Dedifferentiated amniotic fluid mesenchymal stem cell (primary cell): Measurements from ENCODE around the gene ARID1B.

Source experiments
- DNase-seq: peaks from one replicate; pipeline ENCODE4 v3.0.0-alpha.2; 2016; ENCODE audit errors: extremely low spot score

ARID1B gene

DNA sequence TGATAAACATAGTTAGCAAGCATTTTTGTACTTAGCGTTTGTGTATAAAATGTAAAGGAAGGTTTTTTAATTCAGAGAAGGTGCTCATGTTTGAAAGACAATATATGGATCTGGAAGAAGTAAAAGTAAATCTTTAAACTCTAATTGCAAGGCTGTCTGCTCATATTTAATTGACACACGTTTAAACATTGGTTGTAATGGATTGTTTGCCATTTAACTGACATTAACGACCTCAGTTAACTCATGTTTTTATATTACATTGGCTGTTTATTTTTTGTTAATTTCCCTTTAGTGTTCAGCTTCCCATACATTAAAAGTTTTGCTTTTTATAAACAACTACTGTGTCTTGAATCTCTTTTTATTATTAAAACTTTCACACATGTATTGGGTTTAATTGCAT lies 208.1 kb downstream of the ARID1B start:
- DNase-seq: no peak

GRCh38 chr6:156988276-156989158 lies 211.3 kb downstream of the ARID1B start:
- DNase-seq: no peak

GRCh38 chr6:156989159-156989806 lies 212.1 kb downstream of the ARID1B start:
- DNase-seq: no peak

GRCh38 chr6:156992020-156992804 lies 215.0 kb downstream of the ARID1B start:
- DNase-seq: peak; percentile 29

DNA sequence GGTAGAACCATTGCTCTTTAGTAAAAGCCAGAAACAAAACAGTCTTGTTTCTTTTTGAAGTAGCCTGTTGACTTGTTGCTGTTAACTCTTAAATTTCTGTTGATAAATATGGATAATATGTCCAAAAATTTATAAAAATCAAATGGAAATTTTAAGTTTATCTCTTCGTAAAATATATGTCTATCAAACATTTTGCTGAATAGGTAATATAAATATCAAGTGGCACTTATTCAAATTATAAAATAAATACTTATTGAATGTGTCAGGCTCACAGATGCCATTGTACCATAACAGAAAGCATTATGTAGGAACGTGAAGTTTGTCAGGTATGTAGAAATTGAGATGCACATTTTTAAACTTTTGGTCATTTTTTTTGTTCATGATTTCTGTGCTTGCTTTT lies 216.5 kb downstream of the ARID1B start:
- DNase-seq: no peak

- DNase-seq: no peak
Observed at GRCh38 chr6:156994215-156995076, 217.3 kb downstream of the ARID1B start.

- no peak for DNase-seq
Observed at GRCh38 chr6:156995502-156995901, 218.3 kb downstream of the ARID1B start.

DNA sequence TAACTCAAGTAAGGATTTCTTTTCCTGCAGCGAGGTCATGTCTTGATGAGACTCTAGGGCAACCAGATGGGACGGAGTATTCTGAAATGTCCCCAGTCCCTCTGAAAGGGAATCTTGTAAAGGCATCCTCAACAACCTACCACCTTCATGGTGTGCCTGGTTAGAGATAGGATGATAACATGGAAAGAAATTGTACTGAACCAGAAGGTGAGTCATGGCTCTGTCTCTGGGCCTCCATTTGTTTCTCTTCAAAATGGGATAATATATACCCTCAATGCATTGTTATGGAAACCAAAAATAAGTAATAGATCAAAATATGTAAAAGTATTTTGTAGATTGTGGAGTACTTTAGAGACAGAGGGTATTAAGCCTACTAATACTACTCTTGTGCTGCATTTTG lies 219.1 kb downstream of the ARID1B start:
- no peak for DNase-seq

DNA sequence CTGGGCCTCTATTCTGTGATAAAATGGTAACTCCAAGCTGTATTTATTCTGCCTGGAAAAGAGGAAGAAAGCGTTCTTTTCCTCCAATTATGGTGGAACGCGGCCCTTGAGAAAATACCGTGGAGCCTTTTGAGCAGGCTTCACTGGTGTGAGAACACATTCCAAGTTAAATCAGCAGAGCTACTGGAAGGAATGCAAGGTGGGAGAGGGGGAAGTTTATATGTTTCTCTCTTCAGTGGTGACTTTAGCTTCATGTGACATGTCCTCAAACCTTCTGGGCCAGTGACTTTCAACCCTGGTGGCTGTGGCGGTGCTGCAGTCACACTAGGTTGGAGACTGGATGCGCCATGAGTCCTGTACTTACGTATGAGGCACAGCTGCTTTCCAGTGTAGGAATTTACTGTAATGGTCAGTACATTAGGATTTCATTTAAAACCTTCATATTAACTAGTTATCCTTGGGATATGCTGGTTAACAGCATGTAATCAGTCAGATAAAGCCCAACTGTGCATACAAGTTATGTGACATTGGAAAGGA lies 221.7 kb downstream of the ARID1B start:
- no peak for DNase-seq

GRCh38 chr6:156999762-157000161 lies 222.6 kb downstream of the ARID1B start:
- no peak for DNase-seq

DNA sequence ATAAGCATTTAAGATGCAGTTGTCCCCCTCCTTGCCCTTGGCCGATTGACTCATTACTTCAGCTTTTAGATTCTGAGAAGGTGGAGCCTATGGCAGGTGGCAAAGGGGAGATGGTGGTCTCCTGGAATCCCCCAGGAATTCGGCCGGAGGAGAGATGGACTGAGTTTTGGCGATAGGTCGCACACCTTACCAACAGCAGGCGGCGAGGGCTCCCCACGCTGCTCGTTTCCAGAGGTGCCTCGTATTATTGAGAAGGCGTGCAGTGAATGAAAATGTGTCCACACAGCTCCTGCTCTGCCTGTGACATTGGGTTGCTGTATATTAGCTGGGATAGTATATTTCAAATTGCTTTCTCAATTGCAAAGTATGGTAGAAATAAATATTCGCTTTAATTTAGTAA lies 224.5 kb downstream of the ARID1B start:
- DNase-seq: no peak

DNA sequence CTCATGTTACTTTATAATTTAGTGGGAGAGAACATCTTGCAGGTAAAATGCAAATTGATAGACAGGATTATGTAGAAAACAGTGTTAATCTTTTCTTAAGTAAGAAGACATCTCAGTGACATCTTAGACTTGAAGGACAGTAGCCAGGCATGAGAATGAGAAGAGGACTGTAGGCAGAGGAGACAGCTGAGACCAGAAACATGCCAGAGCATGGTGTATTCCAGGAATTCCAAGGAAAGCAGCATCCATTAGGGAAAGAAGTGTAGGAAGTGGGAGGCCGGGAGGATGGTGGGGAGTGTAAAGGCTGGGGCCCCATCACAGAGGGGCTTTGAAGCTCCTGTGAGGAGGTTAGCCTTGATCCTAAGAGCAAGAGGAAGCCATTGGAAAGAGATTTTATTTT lies 225.6 kb downstream of the ARID1B start:
- DNase-seq: no peak

DNA sequence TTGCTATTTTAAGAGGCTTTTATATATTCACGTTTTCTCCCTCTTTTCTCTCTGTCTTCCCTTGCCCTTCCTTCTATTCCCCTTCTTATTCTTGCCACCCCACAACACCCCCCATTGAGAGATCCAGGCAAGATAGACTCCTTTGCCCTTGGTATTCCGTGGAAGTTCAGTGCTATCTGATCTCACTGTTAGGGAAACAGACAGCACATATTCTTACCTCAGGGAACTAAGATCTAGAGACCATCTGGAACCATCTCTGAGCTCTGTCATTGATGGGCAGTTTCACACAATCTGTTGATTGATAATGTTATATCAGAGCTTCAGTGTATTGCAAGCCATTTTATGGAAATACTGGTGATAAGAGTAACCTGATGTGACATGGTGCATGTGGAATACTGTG lies 228.8 kb downstream of the ARID1B start:
- DNase-seq: no peak

DNA sequence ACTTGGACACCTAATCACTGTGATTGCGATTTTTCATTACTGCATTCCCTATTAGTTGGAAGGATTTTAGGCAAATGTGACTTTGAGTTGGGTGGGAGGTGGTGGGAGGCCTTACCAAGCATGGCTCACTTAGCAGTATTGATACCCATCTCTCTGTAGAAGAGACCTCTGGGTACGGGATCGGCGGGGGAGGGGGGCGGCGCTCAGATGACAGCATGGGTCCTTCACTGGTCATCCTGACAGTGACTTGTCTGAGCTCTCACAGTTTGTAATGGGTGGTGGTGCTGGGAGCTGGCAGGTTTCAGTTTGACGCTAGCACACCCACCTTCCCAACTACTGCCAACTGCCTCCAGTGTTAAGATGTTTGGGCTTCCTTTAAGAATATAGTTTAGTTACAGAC lies 231.4 kb downstream of the ARID1B start:
- no peak for DNase-seq

DNA sequence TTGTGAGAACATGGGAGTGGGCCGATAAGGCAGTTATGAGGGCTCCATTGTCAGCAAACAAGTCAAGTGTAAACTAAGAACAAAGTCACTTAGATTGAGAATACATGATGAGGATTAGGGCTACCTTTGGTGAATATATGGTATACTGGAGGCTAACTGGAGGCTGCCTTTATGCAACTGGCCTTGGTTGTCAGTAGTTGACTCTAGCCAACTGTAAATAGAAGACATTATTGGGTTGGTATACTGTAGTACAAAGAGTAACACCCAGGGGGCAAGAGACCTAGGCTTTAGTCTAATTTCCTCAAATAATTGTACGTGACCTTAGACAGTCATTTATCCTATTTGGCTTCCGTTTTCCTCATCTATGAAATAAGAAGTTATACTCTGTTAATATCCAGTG lies 235.2 kb downstream of the ARID1B start:
- DNase-seq: no peak

DNA sequence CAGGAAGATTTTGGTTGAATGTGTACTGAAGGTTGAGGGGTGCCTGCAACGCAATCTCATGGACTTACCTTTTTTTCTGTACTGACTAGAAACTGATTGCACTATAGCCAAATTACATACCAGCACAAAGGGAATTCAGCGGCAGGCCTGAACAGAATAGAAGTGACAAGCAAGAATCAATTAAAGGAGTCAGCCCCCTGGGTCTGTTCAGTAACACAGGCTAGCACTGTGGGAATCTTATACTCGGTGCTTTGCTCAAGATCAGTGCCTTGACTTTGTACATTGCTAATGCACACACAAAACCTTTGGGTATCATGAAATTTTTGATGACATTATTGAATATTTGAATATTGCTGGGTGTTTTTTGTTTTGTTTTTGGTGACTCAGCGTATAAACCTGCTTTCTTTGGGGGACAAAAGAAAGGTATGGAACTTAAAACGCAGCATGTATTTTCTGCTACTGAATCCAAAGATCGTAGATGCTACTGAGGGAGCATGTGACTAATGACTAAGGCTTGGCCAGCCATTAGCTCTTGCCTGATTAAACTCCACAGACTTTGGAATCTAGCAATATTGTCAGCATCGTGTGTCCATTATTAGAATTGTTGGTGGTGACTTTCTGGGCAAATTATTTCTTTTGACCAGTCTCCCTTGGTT lies 236.6 kb downstream of the ARID1B start:
- DNase-seq: no peak

DNA sequence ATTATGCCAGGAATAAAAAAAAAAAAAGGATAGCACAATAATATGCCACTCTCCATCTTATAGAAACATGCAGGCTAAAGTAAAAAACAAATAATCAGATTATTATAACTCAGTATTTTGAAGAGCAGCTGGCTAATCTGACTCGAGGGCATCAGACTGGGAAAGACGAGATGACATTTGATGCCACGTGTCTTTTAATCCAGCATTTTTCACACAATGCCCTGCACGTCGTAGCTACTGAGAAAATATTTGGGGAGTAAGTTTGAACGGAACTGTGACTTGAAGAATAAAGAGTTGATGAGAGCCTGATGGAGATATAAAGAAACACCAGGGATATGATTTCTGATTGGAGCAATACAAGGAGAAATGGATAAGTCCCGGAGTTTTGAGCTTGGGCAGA lies 237.7 kb downstream of the ARID1B start:
- no peak for DNase-seq

DNA sequence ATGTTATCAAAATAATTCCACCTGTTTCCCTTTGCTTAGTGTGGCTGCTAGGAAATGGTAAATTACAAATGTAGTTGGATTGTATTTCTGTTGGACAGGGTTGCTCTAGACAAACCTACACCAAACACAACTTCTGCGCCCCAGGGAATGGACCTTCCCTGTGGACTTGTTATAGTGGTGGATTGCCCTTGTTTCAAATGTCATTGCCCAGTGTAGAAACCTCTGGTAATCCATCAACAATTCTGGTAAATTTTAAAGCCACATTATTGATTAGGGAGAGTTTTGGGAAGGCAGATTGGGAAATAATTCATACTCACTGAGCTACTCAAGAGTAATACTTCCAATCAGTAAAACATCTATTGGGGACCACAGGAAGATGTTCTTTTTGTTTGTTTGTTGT lies 239.8 kb downstream of the ARID1B start:
- DNase-seq: no peak

- no peak for DNase-seq
Observed at GRCh38 chr6:157017861-157018260, 240.7 kb downstream of the ARID1B start.

GRCh38 chr6:157019115-157019641 lies 242.0 kb downstream of the ARID1B start:
- DNase-seq: no peak

GRCh38 chr6:157019733-157020132 lies 242.6 kb downstream of the ARID1B start:
- DNase-seq: no peak
